Memory B cell (primary cell): Measurements from ENCODE around the gene NAA60.

Experiments used
- ATAC-seq: fragments of 150-1000 bp; cut with Tn5 transposase; 2 replicates; pipeline ENCODE4 v1.10.0; 2021; ENCODE audit warnings: low read depth, mild to moderate bottlenecking, moderate library complexity
- DNase-seq, 2 donors: peaks; one replicate each; pipeline ENCODE4 v3.0.0; 2022; ENCODE audit warnings: low spot score in 2 of 2
- H3K27ac Mint-ChIP-seq: one replicate; pipeline ENCODE4 v1.8.0; 2022; ENCODE audit warnings: mild to moderate bottlenecking, moderate library complexity, mixed read lengths
- H3K27me3 Mint-ChIP-seq: one replicate; pipeline ENCODE4 v1.8.0; 2022; ENCODE audit warnings: mixed read lengths
- H3K36me3 Mint-ChIP-seq: one replicate; pipeline ENCODE4 v1.8.0; 2022; ENCODE audit warnings: mild to moderate bottlenecking, mixed read lengths
- H3K4me1 Mint-ChIP-seq: one replicate; pipeline ENCODE4 v1.8.0; 2022; ENCODE audit warnings: mixed read lengths
- H3K4me3 Mint-ChIP-seq: one replicate; pipeline ENCODE4 v1.8.0; 2022; ENCODE audit warnings: mild to moderate bottlenecking, moderate library complexity, mixed read lengths
- H3K9me3 Mint-ChIP-seq: one replicate; pipeline ENCODE4 v1.8.0; 2022; ENCODE audit warnings: mixed read lengths

NAA60 gene

GRCh38 chr16:3457434-3458252 is 14.2 kb downstream of the NAA60 start:
- no peaks in the 10 kb centered on the region for H3K27me3 Mint-ChIP-seq

GRCh38 chr16:3458278-3458851 is 14.9 kb downstream of the NAA60 start:
- Mint-ChIP-seq H3K4me3 (peak overlapping the region; percentile 85), H3K4me1 (peaks cover 25% of the 10 kb centered on the region), H3K27ac (peak overlapping the region; percentile 88), H3K9me3 (no peaks in the 10 kb centered on the region), H3K27me3 (no peaks in the 10 kb centered on the region), H3K36me3 (no peaks in the 10 kb centered on the region)
- ATAC-seq: no peak
- peak in 1 of 2 donors; percentile 16 for DNase-seq

More at GRCh38 chr16:3457434-3458252, 14.2 kb downstream of the NAA60 start:
- peak; percentile 92 for ATAC-seq
- Mint-ChIP-seq H3K36me3 (no peaks in the 10 kb centered on the region), H3K9me3 (no peaks in the 10 kb centered on the region), H3K4me1 (peaks cover 25% of the 10 kb centered on the region), H3K4me3 (peak overlapping the region; percentile 80), H3K27ac (peak overlapping the region; percentile 82)
- DNase-seq: peak; percentile 89 to 92

GRCh38 chr16:3458852-3459361 is 15.4 kb downstream of the NAA60 start:
- peaks cover 25% of the 10 kb centered on the region for H3K4me1 Mint-ChIP-seq
- no peak for ATAC-seq
- no peaks in the 10 kb centered on the region for H3K27me3 Mint-ChIP-seq
- H3K36me3 Mint-ChIP-seq: no peaks in the 10 kb centered on the region
- H3K27ac Mint-ChIP-seq: peak overlapping the region; percentile 88
- H3K9me3 Mint-ChIP-seq: no peaks in the 10 kb centered on the region
- no peak for DNase-seq
- H3K4me3 Mint-ChIP-seq: peak overlapping the region; percentile 85

- H3K4me3 Mint-ChIP-seq: peak overlapping the region; percentile 85
- H3K27me3 Mint-ChIP-seq: no peaks in the 10 kb centered on the region
- peaks cover 25% of the 10 kb centered on the region for H3K4me1 Mint-ChIP-seq
- DNase-seq (no peak), ATAC-seq (no peak)
- H3K9me3 Mint-ChIP-seq: no peaks in the 10 kb centered on the region
- H3K27ac Mint-ChIP-seq: peak overlapping the region; percentile 88
- no peaks in the 10 kb centered on the region for H3K36me3 Mint-ChIP-seq
Observed at GRCh38 chr16:3459401-3460090, 16.1 kb downstream of the NAA60 start.

- DNase-seq (no peak), ATAC-seq (no peak)
- Mint-ChIP-seq H3K4me3 (no peak overlapping the region), H3K9me3 (no peaks in the 10 kb centered on the region), H3K4me1 (peaks cover 25% of the 10 kb centered on the region), H3K36me3 (no peaks in the 10 kb centered on the region), H3K27me3 (no peaks in the 10 kb centered on the region), H3K27ac (no peak overlapping the region)
Observed at GRCh38 chr16:3460121-3460520, 16.6 kb downstream of the NAA60 start.

GRCh38 chr16:3460585-3460984 is 17.1 kb downstream of the NAA60 start:
- peaks cover 25% of the 10 kb centered on the region for H3K4me1 Mint-ChIP-seq
- no peaks in the 10 kb centered on the region for H3K27me3 Mint-ChIP-seq
- ATAC-seq (no peak), DNase-seq (no peak)
- H3K9me3 Mint-ChIP-seq: no peaks in the 10 kb centered on the region
- no peaks in the 10 kb centered on the region for H3K36me3 Mint-ChIP-seq
- H3K4me3 Mint-ChIP-seq: no peak overlapping the region
- H3K27ac Mint-ChIP-seq: no peak overlapping the region

- Mint-ChIP-seq H3K4me3 (no peak overlapping the region), H3K27me3 (no peaks in the 10 kb centered on the region), H3K27ac (no peak overlapping the region), H3K36me3 (no peaks in the 10 kb centered on the region), H3K9me3 (no peaks in the 10 kb centered on the region), H3K4me1 (peaks cover 25% of the 10 kb centered on the region)
- ATAC-seq (no peak), DNase-seq (no peak)
Observed at GRCh38 chr16:3461151-3461550, 17.7 kb downstream of the NAA60 start.

- Mint-ChIP-seq H3K36me3 (peaks cover 14% of the 10 kb centered on the region), H3K27ac (no peak overlapping the region), H3K4me1 (peaks cover 34% of the 10 kb centered on the region), H3K9me3 (no peaks in the 10 kb centered on the region), H3K27me3 (no peaks in the 10 kb centered on the region), H3K4me3 (no peak overlapping the region)
- ATAC-seq (no peak), DNase-seq (no peak)
Observed at GRCh38 chr16:3465301-3465700, 21.8 kb downstream of the NAA60 start.

GRCh38 chr16:3465911-3466584 is 22.6 kb downstream of the NAA60 start:
- Mint-ChIP-seq H3K27ac (no peak overlapping the region), H3K4me1 (peaks cover 31% of the 10 kb centered on the region), H3K4me3 (no peak overlapping the region), H3K36me3 (peaks cover 17% of the 10 kb centered on the region), H3K27me3 (no peaks in the 10 kb centered on the region), H3K9me3 (no peaks in the 10 kb centered on the region)
- ATAC-seq (no peak), DNase-seq (no peak)

- no peak overlapping the region for H3K27ac Mint-ChIP-seq
- peaks cover 26% of the 10 kb centered on the region for H3K4me1 Mint-ChIP-seq
- no peaks in the 10 kb centered on the region for H3K27me3 Mint-ChIP-seq
- H3K4me3 Mint-ChIP-seq: no peak overlapping the region
- no peaks in the 10 kb centered on the region for H3K9me3 Mint-ChIP-seq
- DNase-seq (no peak), ATAC-seq (no peak)
- peaks cover 21% of the 10 kb centered on the region for H3K36me3 Mint-ChIP-seq
Observed at GRCh38 chr16:3467182-3467581, 23.7 kb downstream of the NAA60 start.

GRCh38 chr16:3467921-3468320 is 24.4 kb downstream of the NAA60 start:
- Mint-ChIP-seq H3K4me1 (peaks cover 23% of the 10 kb centered on the region), H3K36me3 (peaks cover 27% of the 10 kb centered on the region), H3K4me3 (no peak overlapping the region), H3K27me3 (no peaks in the 10 kb centered on the region), H3K27ac (no peak overlapping the region), H3K9me3 (no peaks in the 10 kb centered on the region)
- ATAC-seq: no peak
- no peak for DNase-seq

GRCh38 chr16:3468501-3468900 is 25.0 kb downstream of the NAA60 start:
- peaks cover 31% of the 10 kb centered on the region for H3K36me3 Mint-ChIP-seq
- peaks cover 23% of the 10 kb centered on the region for H3K4me1 Mint-ChIP-seq

GRCh38 chr16:3469736-3470135 is 26.3 kb downstream of the NAA60 start:
- H3K4me1 Mint-ChIP-seq: peaks cover 23% of the 10 kb centered on the region
- no peak overlapping the region for H3K4me3 Mint-ChIP-seq
- ATAC-seq (no peak), DNase-seq (no peak)
- H3K36me3 Mint-ChIP-seq: peaks cover 31% of the 10 kb centered on the region
- H3K27me3 Mint-ChIP-seq: no peaks in the 10 kb centered on the region
- no peak overlapping the region for H3K27ac Mint-ChIP-seq
- no peaks in the 10 kb centered on the region for H3K9me3 Mint-ChIP-seq

More at GRCh38 chr16:3468501-3468900, 25.0 kb downstream of the NAA60 start:
- no peak for ATAC-seq
- Mint-ChIP-seq H3K4me3 (no peak overlapping the region), H3K27ac (no peak overlapping the region), H3K9me3 (no peaks in the 10 kb centered on the region), H3K27me3 (no peaks in the 10 kb centered on the region)
- DNase-seq: no peak

- no peak overlapping the region for H3K27ac Mint-ChIP-seq
- peaks cover 34% of the 10 kb centered on the region for H3K36me3 Mint-ChIP-seq
- H3K9me3 Mint-ChIP-seq: no peaks in the 10 kb centered on the region
- peaks cover 26% of the 10 kb centered on the region for H3K4me1 Mint-ChIP-seq
- ATAC-seq (no peak), DNase-seq (no peak)
- no peak overlapping the region for H3K4me3 Mint-ChIP-seq
- no peaks in the 10 kb centered on the region for H3K27me3 Mint-ChIP-seq
Observed at GRCh38 chr16:3470723-3471122, 27.2 kb downstream of the NAA60 start.
